ENCODE measurements around the gene KREMEN1.
"Not testable (repeated sequence)": the region's sequence is repeated elsewhere in the genome, so short reads cannot be mapped to it uniquely, and the experiment has no call there.

KREMEN1 gene

DNA sequence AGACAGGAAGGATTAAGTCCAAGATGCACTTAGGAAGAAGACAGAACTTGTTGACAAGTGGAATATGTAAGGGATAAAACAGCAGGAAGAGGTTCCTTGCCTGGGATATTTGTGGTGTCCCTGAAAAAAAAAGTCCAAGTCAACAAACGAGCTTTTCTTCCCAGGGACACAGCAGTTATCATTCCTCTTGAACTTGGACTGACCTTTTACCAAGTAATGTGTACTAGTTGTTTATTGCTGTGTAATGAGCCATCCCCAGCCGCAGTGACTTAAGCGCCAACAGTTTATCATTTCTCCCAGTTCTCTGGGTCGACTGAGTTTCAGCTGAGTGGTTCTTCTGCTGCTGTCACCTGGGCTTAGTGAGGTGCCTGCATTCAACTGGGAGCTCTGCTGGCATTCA, 37.0 kb downstream of the KREMEN1 start:
- FAIRE-seq, result no peak

- no peak for FAIRE-seq
Observed at GRCh38 chr22:29110946-29111345, 38.1 kb downstream of the KREMEN1 start.

DNA sequence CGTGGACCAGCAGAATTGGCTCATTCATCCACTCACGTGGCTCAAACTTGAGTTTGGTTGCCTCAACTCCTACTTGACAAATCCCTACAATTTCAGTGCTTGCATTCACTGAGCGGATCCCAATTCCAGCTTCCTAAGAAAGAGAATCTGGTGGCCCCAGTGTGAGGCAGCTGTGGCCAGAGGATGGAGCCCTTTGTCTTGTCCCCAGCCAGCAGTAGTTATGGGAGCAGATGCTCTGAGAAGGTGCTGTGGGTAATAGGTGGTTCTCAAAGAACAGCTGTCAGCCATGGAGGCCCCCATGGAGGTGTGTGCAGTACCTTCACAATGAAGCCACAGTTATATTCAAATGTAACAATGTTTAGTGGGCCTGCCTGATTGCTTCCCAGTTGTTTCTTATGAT, 39.3 kb downstream of the KREMEN1 start:
- no peak for FAIRE-seq

- no peak for FAIRE-seq
Observed at GRCh38 chr22:29112681-29113080, 39.8 kb downstream of the KREMEN1 start.

DNA sequence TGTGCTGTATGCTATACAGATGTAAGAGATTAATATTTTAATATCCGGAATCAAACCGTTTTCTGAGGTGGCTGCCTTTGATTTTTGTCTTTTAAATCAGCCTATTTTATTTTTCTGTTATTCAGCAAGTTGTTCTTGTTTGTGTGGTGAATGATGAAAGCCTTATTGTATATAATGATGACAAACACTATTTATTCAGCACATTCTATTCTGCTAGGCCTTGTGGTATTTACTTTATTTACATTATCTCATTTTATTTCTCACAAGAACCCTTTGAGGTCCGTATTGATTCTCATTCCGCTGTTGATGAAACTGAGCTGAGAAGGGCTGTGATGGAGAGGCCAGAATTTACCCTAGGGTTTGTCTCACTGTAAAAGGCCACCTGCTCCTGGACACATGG, 40.5 kb downstream of the KREMEN1 start:
- FAIRE-seq, result no peak

DNA sequence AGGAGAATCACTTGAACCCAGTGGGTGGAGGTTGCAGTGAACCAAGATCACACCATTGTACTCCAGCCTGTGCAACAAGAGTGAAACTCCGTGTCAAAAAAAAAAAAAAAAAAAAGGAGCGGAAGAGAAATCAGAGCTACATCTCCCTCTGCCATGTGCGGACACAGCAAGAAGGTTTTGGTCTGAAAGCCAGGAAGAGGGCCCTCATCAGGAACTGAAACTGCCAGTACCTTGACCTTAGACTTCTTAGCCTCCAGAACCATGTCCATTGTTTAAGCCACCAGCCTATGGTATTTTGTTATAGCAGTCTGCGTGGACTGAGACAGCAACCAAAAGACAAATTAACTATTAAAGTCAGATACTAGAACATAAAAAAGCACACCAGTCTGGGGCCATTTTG, 41.6 kb downstream of the KREMEN1 start:
- FAIRE-seq, result no peak

GRCh38 chr22:29115682-29116288, 43.0 kb downstream of the KREMEN1 start:
- no peak for FAIRE-seq

DNA sequence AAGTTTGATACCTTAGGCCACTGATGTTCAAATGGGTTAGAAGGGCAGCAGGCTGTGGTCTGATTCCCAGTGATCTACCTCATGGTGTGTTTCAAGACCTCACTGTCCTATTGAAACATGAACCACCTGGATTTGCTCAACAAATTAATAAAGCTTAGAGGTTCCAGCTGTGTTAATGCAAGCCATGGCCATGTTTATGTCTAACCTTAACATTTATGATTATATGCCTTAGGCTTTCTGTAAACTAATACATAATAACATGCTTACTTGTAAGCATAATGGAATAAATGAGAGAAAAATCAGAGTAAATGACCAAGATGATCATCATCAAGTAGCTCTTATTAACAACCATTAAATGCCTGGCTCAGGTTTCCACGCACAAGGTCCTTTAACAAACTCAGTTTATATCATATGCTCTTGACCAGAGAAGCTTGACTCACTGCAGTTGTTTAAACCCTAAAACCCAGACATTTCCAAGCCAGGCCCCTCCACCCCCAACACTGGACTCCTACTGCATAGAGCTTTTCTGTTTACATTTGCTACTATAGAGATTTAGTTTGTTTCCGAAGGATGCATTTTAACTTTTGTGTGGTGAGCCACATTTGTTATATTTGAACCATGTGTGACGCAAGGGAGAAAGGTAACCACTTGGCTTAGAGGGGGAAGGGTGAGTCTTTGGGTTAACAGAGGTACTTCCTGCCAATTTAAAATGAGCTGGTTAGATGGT, 43.7 kb downstream of the KREMEN1 start:
- no peak for FAIRE-seq

DNA sequence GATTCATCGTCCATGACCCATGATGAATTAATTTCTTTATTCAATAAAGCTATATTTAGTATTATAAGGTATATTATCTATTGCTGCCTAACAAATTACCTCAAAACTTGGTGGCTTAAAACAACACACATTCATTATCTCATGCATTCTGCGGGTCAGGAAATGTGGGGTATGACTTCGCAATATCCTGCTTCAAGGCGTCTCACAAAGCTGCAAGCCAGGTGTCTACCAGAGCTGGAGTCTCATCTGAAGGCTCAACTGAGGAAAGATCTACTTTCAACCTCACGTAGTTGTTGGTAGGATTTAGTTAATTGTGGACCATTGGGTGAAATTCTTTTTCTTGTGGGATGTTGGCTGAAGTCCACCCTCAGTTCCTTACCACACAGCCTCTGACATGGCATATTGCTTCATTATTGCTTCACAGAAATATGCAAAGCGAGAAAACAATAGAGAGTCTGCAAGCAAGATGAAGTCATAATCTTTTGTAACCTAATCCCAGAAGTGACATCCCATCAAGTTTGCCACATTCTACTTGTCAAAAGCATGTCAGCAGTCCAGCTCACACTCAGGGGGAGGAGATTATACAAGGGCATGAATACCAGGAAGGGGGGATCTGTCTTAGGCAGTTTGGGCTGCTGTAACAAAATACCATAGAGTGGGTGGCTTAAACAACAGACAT, 45.1 kb downstream of the KREMEN1 start:
- FAIRE-seq, result no peak

- not testable (repeated sequence) for FAIRE-seq
Observed at GRCh38 chr22:29120098-29120912, 47.5 kb downstream of the KREMEN1 start.

DNA sequence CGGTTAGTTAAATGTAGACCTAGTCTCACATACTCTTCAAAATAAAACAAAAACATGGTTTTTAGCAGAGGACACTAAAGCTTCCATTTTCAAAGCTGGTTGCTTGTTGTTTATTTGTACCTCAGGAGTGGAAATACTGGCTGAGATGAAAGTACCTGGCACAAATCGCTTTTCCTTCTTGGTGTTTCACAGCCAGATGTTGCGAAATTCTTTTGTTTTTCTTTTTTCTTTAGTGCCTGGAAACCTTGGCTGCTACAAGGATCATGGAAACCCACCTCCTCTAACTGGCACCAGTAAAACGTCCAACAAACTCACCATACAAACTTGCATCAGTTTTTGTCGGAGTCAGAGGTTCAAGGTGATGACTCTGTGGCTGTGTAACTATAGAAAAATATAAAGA, 48.3 kb downstream of the KREMEN1 start:
- no peak for FAIRE-seq

DNA sequence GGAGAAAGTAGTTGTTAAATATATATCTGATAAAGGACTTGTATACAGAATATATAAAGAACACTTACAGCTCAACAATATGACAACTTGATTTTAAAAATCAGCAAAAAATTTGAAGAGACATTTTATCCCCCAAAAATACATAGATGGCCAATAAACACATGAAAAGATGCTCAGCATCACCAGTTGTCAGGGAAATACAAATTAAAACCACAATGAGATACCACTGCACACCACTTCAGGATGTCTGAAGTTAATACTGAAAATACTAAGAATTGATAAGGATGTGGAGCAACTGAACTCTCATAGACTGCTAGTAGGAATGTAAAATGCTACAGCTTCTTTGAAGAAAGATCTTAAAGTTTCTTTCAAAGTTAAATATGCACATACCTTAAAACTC, 49.2 kb downstream of the KREMEN1 start:
- no peak for FAIRE-seq

DNA sequence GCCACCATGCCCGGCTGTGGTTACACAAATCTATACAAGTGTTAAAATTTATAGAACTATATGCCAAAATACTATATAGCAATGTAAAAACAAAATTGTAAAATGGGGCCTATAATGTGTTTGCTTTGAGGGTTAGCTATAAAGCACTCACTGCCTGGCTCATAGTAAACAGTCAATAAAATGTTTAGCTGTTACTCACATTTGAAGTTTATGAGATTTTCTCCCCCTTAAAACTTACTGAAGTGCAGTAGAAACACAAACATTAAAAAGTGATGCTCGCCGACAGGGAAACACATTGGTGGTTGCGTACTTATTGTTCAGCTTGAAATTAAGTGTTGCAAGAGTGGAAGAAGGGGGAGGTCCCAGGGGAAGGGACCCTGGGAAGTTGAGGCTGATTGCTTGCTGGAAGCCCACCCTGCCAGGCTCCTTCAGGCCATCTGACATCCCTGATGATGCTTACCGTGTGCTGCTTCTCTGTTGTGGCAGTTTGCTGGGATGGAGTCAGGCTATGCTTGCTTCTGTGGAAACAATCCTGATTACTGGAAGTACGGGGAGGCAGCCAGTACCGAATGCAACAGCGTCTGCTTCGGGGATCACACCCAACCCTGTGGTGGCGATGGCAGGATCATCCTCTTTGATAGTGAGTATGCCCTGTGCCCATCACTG, 52.1 kb downstream of the KREMEN1 start:
- no peak for FAIRE-seq

DNA sequence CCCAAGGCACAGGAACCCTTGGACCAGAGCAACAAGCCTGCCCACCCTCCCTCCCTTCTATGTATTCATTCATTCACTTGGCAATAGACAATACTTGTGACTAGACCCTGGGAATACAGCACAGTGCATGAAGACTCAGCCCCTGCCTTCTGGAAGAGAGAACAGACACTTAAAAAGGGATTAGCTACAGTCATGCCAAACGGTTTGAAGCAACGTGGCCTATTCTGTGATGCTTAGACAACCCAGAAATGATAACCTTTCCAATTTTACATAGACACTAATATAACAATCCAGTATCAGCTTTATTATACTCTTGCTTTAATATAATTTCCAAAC, 52.6 kb downstream of the KREMEN1 start:
- no peak for FAIRE-seq

DNA sequence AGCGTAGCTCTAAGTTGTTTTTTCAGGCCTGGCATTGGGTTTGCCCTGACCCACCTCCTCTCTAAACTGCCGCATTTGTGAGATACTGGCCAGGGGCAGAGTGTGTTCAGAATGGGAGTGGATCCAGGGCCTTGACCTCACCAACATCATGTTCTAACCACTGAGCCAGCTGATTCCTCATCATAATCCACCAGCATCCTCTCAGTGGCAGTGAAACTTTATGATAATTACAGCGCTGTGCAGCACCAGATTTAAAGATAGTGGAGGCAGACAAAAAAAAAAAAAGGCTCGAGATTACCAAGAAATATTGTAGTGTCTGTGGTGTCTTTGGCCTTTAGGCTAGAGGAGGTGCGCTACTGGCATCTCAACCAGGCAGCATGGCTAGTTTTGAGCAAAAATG, 53.0 kb downstream of the KREMEN1 start:
- no peak for FAIRE-seq

- FAIRE-seq, result no peak
Observed at GRCh38 chr22:29126670-29127395, 54.0 kb downstream of the KREMEN1 start.

DNA sequence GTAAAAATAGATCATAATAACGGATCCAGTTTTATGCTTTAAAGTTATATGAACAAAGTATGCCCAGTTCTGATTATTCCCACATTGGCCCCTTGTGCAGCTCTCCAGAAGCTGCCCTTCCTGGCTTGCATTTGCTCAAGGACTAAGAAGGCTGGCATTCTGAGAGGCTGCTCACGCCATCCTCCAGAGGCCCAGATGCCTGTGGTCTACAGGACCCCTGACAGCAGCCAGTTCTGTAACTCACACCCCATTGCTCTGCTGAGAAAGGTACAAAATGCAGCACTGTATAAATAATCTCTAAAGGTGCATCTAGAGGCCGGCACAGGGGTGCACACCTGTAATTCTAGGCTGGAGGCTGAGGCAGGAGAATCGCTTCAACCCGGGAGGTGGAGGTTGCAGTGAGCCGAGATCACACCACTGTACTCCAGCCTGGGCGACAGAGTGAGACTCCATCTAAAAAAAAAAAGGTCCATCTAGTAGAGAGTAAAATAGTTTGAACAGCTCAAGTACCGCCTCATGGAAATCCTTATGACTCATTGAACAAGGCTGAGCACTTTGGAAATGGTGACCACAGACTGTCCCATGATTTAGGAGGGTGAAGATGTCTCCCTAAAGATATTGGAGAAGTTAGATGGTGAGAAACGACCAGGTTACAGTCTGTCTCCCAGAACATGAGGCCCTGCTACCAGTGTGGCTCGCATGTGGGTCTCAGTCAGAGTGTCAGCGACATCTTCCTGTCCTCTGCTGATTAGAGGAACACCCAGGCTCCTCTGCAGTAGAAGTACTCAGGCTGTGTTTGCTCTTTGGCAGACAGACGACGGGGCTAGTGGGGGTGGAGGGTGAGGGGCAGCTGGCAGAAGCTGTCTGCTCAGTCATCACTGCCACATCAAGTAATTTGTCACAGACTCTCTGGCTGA, 56.3 kb downstream of the KREMEN1 start:
- FAIRE-seq, result no peak

DNA sequence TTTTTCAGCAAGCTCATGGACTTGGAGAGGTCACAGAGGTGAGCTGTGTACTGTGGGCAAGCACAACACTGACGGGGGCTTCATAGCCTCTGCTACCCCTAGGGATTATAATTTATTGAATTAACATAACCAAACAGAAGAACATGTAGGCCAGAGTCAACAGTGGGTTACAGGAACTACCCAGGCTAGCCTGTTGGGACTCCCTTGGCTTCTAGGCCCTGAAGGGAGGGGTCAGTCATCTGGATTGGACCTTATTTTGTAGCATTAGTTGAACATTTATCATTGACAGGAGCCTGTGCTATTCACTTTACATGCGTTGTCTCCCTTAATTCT, 56.9 kb downstream of the KREMEN1 start:
- no peak for FAIRE-seq

GRCh38 chr22:29130476-29130875, 57.6 kb downstream of the KREMEN1 start:
- no peak for FAIRE-seq

DNA sequence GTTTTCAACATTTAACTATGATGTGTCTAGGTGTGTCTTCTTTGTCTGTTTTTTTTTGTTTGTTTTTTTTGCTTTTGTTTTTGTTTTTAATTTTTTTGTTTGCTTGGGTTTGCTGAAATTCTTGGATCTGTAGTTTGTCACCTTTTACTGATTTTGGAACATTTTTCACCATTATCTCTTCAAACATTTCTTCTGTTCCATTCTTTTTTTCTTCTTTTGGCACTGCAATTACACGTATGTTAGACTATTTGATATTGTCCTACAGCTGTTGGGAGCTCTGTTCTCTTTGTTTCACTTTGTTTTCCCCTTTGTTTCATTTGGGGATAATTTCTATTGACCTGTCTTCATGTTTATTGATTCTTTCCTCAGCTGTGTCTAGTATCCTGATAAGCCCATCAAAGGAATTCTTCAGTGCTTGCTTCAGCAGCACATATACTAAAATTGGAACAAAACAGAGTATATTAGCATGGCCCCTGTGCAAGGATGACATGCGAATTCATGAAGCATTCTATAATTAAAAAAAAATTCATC, 60.8 kb downstream of the KREMEN1 start:
- FAIRE-seq, result no peak

- no peak for FAIRE-seq
Observed at GRCh38 chr22:29134448-29134847, 61.6 kb downstream of the KREMEN1 start.
